GM19238 (cell line): ENCODE data around the gene NACA.

Experiments
- DNase-seq: peaks from one replicate; pipeline ENCODE4 v3.0.0; 2011; ENCODE audit warnings: low spot score; ENCODE audit not compliant: insufficient read length

The NACA gene

DNA sequence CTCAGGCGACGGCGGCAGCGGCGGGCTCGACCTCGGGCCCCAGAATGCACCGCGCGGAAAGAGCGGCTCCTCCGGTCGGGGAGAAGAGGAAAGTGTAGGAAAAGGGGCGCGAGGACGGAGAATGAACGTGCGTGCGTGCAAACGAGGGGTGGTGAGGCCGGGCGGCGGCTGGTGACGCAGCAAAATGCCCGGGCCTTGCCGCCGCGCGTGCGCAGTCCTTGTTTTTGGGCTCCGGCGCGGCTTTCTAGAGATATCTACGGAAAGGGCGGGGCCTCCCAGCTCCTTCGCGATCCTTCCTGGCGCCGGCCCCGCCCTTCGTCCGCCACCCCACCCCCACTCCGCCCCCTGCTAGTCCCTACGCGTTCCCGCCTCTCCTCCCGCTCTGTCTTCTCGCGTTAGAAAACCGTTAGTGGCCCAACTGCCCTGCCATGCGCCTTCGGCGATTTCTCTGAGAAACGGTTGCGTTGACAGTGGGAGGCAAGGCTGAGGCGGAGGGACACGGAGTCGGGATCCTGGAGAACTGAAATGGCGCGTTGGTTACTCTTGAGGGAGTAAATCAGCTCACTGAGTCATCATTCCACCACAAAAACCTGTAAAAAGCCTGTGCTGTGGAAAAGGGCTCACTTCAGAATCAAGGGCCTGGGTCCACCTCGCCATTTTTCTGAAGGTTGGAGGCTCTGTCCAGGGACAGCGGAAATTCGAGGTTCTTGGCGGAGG, 36.8 kb downstream of the NACA start, which contains the start of gene PTGES3:
Gene PTGES3 (minus strand): TSS at position 156 of the 717 bp plus-strand sequence. CDS start 285 bp downstream, outside the sequence.
- peak; percentile 85 for DNase-seq

- no peak for DNase-seq
These were observed 37.6 kb downstream of the NACA start for GRCh38 chr12:56687223-56688128.

DNA sequence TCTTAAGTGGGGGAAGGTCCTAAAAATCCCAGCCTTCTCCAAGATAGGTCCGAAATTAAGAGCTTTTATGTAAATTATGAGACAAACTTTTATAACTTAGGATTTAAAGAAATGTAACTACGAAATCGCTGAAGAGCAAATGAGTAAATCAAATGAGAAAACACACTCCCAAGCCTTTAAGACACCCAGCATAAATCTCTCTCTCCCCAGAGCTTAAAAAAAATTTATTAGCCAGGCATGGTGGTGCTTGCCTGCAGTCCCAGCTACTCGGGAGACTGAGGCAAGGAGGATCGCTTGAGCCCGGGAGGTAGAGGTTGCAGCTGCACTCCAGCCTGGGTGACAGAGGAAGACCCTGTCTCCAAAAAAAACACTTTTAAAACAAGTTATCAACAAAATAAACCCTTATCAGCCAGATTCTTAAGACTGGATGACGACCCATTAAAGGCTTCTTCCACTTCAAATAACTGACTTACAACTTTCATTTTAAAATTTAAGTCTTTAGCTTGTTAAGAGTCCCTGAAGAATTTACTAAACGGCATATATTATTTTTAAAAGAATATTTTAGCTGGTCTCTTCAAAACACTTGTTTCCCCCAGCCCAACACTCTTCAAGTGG, 40.2 kb downstream of the NACA start:
- no peak for DNase-seq

DNA sequence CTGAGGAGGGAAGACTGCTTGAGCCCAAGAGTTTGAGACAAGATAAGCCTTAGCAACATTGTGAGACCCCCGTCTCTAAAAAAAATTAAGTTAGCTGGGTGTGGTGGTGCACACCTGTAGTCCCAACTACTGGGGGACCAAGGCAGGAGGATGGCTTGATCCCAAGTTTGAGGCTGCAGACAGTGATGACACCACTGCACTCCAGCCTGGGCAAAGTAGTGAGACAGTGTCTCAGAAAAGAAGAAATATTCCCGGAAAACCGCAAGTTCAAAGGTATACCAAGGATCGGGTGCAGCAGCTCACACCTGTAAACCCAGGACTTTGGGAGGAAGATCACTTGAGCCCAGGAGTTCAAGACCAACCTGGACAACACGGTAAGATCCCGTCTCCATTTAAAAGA, 42.8 kb downstream of the NACA start:
- DNase-seq = no peak

GRCh38 chr12:56679883-56680575, 45.1 kb downstream of the NACA start:
- no peak for DNase-seq

GRCh38 chr12:56678852-56679251, 46.2 kb downstream of the NACA start:
- DNase-seq = no peak

- DNase-seq = no peak
These were observed 47.4 kb downstream of the NACA start for GRCh38 chr12:56677680-56678079.

- no peak for DNase-seq
These were observed 48.1 kb downstream of the NACA start for GRCh38 chr12:56676851-56677580.

GRCh38 chr12:56671608-56672007, 53.5 kb downstream of the NACA start:
- DNase-seq = no peak

GRCh38 chr12:56670836-56671235, 54.3 kb downstream of the NACA start:
- DNase-seq = no peak

DNA sequence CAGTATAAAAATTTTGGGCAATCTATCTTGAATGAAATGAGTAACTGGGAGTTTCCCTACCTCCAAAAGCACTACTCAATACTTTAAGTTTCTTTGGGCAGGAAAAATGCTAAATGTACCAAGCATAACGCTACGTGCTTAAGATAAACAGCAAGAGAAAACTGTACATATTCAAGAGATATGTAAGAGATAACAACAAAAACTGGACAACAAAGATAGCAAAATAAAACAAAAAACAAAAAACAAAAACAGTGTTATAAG, 57.0 kb downstream of the NACA start:
- DNase-seq = no peak
